ENCODE results near the gene LEMD3. TPM values are rescaled to one million over a fixed set of nuclear protein-coding genes. Genes with fewer than 3 reads are reported as not detected.

Gene LEMD3
- total and polyA plus RNA-seq, 5 experiments from 2014 or later = 28.2 to 62.9 (median 31.5) TPM

DNA sequence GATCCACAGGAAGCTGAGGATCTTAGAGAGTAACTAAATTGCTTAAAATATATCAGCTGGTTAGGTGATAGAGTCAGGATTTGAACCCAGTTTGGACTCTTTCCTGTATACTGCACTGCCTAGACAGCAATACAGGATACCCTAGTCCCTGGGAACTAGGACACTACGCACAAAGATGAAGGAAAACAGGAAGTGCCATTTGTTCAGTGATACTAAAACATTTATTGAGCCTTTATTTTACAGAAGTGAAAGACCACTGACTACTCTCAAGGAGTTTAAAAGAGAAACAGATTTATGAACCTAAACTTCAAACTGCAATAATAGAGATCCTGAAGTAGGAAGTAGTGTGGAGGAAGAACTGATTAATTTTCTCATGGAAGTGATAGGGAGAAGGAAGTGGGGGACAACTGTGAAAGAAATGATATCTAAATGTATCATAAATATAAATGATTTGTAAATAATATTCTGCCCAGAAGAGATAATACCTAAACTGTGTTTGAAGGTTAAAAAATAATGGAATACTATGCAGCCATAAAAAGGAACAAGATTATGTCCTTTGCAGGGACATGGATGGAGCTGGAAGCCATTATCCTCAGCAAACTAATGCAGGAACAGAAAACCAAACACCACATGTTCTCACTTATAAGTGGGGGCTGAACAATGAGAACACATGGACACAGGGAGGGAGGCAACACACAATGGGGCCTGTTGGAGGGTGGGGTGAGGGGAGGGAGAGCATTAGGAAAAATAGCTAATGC is 127.3 kb downstream of the LEMD3 start:
- Mint-ChIP-seq H3K9me3 (peaks cover 0 to 9% (median 0%) of the 10 kb centered on the region in 9 donors), H3K4me1 (peaks cover 0 to 2% (median under 1%) of the 10 kb centered on the region in 4 donors), H3K4me3 (no peak overlapping the region), H3K27ac (no peak overlapping the region), H3K36me3 (no peaks in the 10 kb centered on the region), H3K27me3 (peaks cover 12 to 14% (median 13%) of the 10 kb centered on the region in 5 donors)
- ATAC-seq (no peak), DNase-seq (no peak)
- POLR2A ChIA-PET = no interaction called here

Other genes starting within 250 kb of the LEMD3 start
- not detected for gene WIF1, start 48.3 kb upstream of the LEMD3 start, total RNA-seq
- not detected for gene WIF1, start 48.3 kb upstream of the LEMD3 start, polyA plus RNA-seq
- gene MSRB3, start 109.1 kb downstream of the LEMD3 start, total RNA-seq = not detected
- not detected for gene MSRB3, start 109.1 kb downstream of the LEMD3 start, polyA plus RNA-seq